ENCODE results near the gene PACRG.

DNA sequence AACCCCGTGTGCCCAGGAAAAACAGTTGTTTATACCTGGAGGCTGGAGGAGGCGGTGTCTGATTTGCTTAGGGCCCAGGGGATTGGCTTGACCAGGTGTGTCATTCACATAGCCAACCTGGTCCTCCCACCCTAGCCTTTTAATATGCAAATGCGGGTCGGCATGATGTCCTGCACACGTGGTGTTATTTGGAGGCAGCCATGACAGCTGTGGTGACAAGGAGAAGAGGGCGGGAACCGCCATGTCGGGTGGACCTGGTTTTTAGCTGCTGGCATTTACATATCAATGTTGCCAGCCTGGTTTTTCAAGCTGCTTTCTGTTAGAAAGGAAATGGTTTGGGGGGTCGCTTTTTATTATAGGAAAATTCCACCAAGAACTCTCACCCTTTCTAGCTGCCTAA is 395.3 kb downstream of the PACRG start:
- TF ChIP-seq POLR2A (IDR thresholded peaks at IDR 0.05) (no peak), POLR2AphosphoS5 (IDR thresholded peaks at IDR 0.05) (no peak)
- TF ChIP-seq, protein P1, sequence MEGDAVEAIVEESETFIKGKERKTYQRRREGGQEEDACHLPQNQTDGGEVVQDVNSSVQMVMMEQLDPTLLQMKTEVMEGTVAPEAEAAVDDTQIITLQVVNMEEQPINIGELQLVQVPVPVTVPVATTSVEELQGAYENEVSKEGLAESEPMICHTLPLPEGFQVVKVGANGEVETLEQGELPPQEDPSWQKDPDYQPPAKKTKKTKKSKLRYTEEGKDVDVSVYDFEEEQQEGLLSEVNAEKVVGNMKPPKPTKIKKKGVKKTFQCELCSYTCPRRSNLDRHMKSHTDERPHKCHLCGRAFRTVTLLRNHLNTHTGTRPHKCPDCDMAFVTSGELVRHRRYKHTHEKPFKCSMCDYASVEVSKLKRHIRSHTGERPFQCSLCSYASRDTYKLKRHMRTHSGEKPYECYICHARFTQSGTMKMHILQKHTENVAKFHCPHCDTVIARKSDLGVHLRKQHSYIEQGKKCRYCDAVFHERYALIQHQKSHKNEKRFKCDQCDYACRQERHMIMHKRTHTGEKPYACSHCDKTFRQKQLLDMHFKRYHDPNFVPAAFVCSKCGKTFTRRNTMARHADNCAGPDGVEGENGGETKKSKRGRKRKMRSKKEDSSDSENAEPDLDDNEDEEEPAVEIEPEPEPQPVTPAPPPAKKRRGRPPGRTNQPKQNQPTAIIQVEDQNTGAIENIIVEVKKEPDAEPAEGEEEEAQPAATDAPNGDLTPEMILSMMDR (IDR thresholded peaks at IDR 0.05) = no peak

All from prostate gland (tissue), 2 donors.